ENCODE results near the gene CHAD. TPM values are rescaled to one million over a fixed set of nuclear protein-coding genes. Genes with fewer than 3 reads are reported as not detected.

The CHAD gene
- total and polyA plus RNA-seq, 2 donors (not counting 1 experiment from before 2014, with no cell fraction given), result 3.5 to 4.4 TPM

DNA sequence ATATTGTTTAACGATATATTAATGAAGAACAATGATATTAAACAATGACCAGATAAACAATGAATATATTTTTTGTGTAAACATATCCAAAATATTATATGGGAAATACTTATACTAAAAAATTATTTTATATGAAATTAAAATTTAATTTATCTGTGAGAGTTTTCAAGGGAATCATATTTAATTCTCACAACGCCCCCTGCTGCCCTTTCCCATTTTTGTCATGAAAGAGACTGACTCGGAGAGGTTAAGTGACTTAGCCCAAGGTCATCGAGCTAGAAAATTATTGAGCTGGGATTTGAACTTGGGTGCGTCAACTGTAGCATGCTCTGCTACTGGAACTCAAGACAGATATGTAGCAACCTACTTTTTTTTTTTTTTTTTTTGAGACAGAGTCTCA, 32.4 kb upstream of the CHAD start:
- Histone ChIP-seq H3K9ac (ENCODE audit: low read length) (no peak overlapping the region), H4K20me1 (ENCODE audit: control insufficient read depth, insufficient read depth, low read length, poor library complexity, severe bottlenecking) (no peaks in the 10 kb centered on the region), H3K36me3 (replicated peaks in 1 of 2; ENCODE audit: control extremely low read depth in 1 of 2, control insufficient read depth in 1 of 2, extremely low read depth in 1 of 2, insufficient read depth in 2 of 2, low read length in 1 of 2) (no peaks in the 10 kb centered on the region), H3K4me2 (replicated peaks; ENCODE audit: low read depth, low read length, poor library complexity, severe bottlenecking) (no peak overlapping the region), H3K9me3 (ENCODE audit: control extremely low read depth in 1 of 3, control insufficient read depth in 2 of 3, insufficient read depth in 1 of 3, low read length in 2 of 3) (peaks cover 0 to 2% (median 0%) of the 10 kb centered on the region in 3 donors), H2AFZ (ENCODE audit: insufficient read depth, low read depth, low read length, poor library complexity, severe bottlenecking) (no peak overlapping the region), H3K79me2 (ENCODE audit: control insufficient read depth, insufficient read depth, low read length) (no peaks in the 10 kb centered on the region), H3K27me3 (replicated peaks in 1 of 4; ENCODE audit: control extremely low read depth in 1 of 4, control insufficient read depth in 3 of 4, insufficient read depth in 4 of 4, low read length in 3 of 4) (peaks cover 0 to 2% (median 0%) of the 10 kb centered on the region in 4 experiments), H3K4me3 (ENCODE audit: control extremely low read depth in 1 of 5, extremely low read depth in 1 of 5, insufficient read depth in 1 of 5, low read depth in 2 of 5, low read length in 4 of 5) (no peak overlapping the region), H3K27ac (ENCODE audit: low read length in 2 of 2) (no peak overlapping the region), H3K4me1 (ENCODE audit: control insufficient read depth in 2 of 2, insufficient read depth in 2 of 2, low read length in 2 of 2) (no peaks in the 10 kb centered on the region)
- POLR2A ChIA-PET, result no interaction called here
- Mint-ChIP-seq H3K27ac (no peak overlapping the region), H3K4me3 (no peak overlapping the region), H3K27me3 (peaks cover 3% of the 10 kb centered on the region), H3K9me3 (ENCODE audit: insufficient read depth) (no peaks in the 10 kb centered on the region), H3K4me1 (no peaks in the 10 kb centered on the region)
- CTCF ChIA-PET, result interaction anchor here (0.5 to 3.3 kb wide), 15 partner anchors 9 to 1938 kb away, joined by 3 to 18 read pairs (median 4); partner anchors contain the start of genes LRRC59 and NME1
- ATAC-seq (ENCODE audit: low read depth) (no peak), DNase-seq (peak; percentile 34)
- no peak for TF ChIP-seq EZH2 (IDR thresholded peaks at IDR 0.05; ENCODE audit: borderline replicate concordance, insufficient read depth, low read depth, low read length, poor library complexity, severe bottlenecking)
- TF ChIP-seq, protein P1, sequence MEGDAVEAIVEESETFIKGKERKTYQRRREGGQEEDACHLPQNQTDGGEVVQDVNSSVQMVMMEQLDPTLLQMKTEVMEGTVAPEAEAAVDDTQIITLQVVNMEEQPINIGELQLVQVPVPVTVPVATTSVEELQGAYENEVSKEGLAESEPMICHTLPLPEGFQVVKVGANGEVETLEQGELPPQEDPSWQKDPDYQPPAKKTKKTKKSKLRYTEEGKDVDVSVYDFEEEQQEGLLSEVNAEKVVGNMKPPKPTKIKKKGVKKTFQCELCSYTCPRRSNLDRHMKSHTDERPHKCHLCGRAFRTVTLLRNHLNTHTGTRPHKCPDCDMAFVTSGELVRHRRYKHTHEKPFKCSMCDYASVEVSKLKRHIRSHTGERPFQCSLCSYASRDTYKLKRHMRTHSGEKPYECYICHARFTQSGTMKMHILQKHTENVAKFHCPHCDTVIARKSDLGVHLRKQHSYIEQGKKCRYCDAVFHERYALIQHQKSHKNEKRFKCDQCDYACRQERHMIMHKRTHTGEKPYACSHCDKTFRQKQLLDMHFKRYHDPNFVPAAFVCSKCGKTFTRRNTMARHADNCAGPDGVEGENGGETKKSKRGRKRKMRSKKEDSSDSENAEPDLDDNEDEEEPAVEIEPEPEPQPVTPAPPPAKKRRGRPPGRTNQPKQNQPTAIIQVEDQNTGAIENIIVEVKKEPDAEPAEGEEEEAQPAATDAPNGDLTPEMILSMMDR (IDR thresholded peaks at IDR 0.05), result peak; percentile 62
- intact Hi-C loops (cut with micrococcal nuclease), result loop anchor here (1.0 to 2.0 kb wide), 2 partner anchors 22 to 139 kb away; partner anchors contain the start of gene RSAD1
- WGBS (ENCODE audit: insufficient coverage), result 43% methylated on average over 1 of the region's 5 CpGs

DNA sequence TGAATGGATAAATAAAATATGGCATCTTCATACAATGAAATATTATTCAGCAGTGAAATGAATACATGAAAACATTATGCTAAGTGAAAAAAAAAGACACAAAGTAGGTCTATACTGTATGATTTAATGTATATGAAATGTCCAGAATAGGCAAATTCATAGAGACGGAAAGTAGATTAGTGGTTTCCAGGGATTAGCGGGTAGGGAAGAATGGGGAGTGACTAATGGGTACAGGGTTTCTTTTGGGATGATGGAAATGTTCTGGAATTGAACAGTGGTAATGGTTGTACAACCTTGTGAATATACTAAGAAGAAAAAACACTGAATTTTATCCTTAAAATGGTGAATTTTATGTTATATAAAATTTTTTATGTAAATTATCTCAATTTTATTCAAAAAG, 31.0 kb upstream of the CHAD start:
- H3K4me1 Mint-ChIP-seq, result no peaks in the 10 kb centered on the region
- Histone ChIP-seq H3K9ac (ENCODE audit: low read length) (no peak overlapping the region), H3K4me3 (ENCODE audit: control extremely low read depth in 1 of 5, extremely low read depth in 1 of 5, insufficient read depth in 1 of 5, low read depth in 2 of 5, low read length in 4 of 5) (no peak overlapping the region), H3K36me3 (replicated peaks in 1 of 2; ENCODE audit: control extremely low read depth in 1 of 2, control insufficient read depth in 1 of 2, extremely low read depth in 1 of 2, insufficient read depth in 2 of 2, low read length in 1 of 2) (no peaks in the 10 kb centered on the region), H3K79me2 (ENCODE audit: control insufficient read depth, insufficient read depth, low read length) (no peaks in the 10 kb centered on the region), H3K4me2 (replicated peaks; ENCODE audit: low read depth, low read length, poor library complexity, severe bottlenecking) (no peak overlapping the region), H2AFZ (ENCODE audit: insufficient read depth, low read depth, low read length, poor library complexity, severe bottlenecking) (no peak overlapping the region), H3K9me3 (ENCODE audit: control extremely low read depth in 1 of 3, control insufficient read depth in 2 of 3, insufficient read depth in 1 of 3, low read length in 2 of 3) (no peaks in the 10 kb centered on the region), H3K27ac (ENCODE audit: low read length in 2 of 2) (no peak overlapping the region), H3K4me1 (ENCODE audit: control insufficient read depth in 2 of 2, insufficient read depth in 2 of 2, low read length in 2 of 2) (no peaks in the 10 kb centered on the region), H3K27me3 (replicated peaks in 1 of 4; ENCODE audit: control extremely low read depth in 1 of 4, control insufficient read depth in 3 of 4, insufficient read depth in 4 of 4, low read length in 3 of 4) (no peaks in the 10 kb centered on the region), H4K20me1 (ENCODE audit: control insufficient read depth, insufficient read depth, low read length, poor library complexity, severe bottlenecking) (no peaks in the 10 kb centered on the region)
- no peaks in the 10 kb centered on the region for H3K9me3 Mint-ChIP-seq (ENCODE audit: insufficient read depth)
- CTCF ChIA-PET, result interaction anchor here (0.7 kb wide), 1 partner anchor 9 kb away, joined by 3 read pairs; no protein-coding TSS in a partner anchor
- no peak for DNase-seq
- TF ChIP-seq, protein P1 (IDR thresholded peaks at IDR 0.05), result no peak
- no peak for TF ChIP-seq EZH2 (IDR thresholded peaks at IDR 0.05; ENCODE audit: borderline replicate concordance, insufficient read depth, low read depth, low read length, poor library complexity, severe bottlenecking)
- no peak for ATAC-seq (ENCODE audit: low read depth)
- no peak overlapping the region for H3K27ac Mint-ChIP-seq
- peaks cover 3% of the 10 kb centered on the region for H3K27me3 Mint-ChIP-seq
- H3K4me3 Mint-ChIP-seq, result no peak overlapping the region
- WGBS (ENCODE audit: insufficient coverage), result 100% methylated on average over 2 of the region's 2 CpGs
- POLR2A ChIA-PET, result interaction anchor here (0.7 kb wide), 1 partner anchor 118 kb away, joined by 5 read pairs; no protein-coding TSS in a partner anchor
- intact Hi-C loops (cut with micrococcal nuclease), result loop anchor here (2.0 kb wide), 1 partner anchor 21 kb away; the partner anchor contains the start of gene RSAD1
